Naive B cell (primary cell): ENCODE data around the gene TMEM108. TPM values are rescaled to one million over a fixed set of nuclear protein-coding genes. Genes with fewer than 3 reads are reported as not detected.
"Not testable (repeated sequence)": the region's sequence is repeated elsewhere in the genome, so short reads cannot be mapped to it uniquely, and the experiment has no call there.

Source experiments
- ATAC-seq, 2 donors: fragments of 150-1000 bp; cut with Tn5 transposase; 2 replicates each; pipeline ENCODE4 v1.10.0; 2021; ENCODE audit warnings: low read depth in 2 of 2, mild to moderate bottlenecking in 2 of 2, moderate library complexity in 2 of 2
- DNase-seq: peaks from one replicate; pipeline ENCODE4 v3.0.0; 2022
- H3K27ac Mint-ChIP-seq, 6 donors: one replicate each; pipeline ENCODE4 v1.8.0; 2020 to 2022; ENCODE audit warnings: mild to moderate bottlenecking in 6 of 6, mixed read lengths in 6 of 6, moderate library complexity in 5 of 6, inconsistent platforms in 2 of 6
- H3K27me3 Mint-ChIP-seq, 3 donors: one replicate each; pipeline ENCODE4 v1.8.0; 2021 to 2022; ENCODE audit warnings: mixed read lengths in 3 of 3, mild to moderate bottlenecking in 1 of 3
- H3K36me3 Mint-ChIP-seq, 2 donors: one replicate each; pipeline ENCODE4 v1.8.0; 2020 to 2022; ENCODE audit warnings: mixed read lengths in 2 of 2, inconsistent platforms in 1 of 2, mild to moderate bottlenecking in 1 of 2
- H3K4me1 Mint-ChIP-seq, 3 donors: one replicate each; pipeline ENCODE4 v1.8.0; 2020 to 2022; ENCODE audit warnings: mixed read lengths in 3 of 3, inconsistent platforms in 1 of 3, mild to moderate bottlenecking in 1 of 3, moderate library complexity in 1 of 3
- H3K4me3 Mint-ChIP-seq, 8 donors: one replicate each; pipeline ENCODE4 v1.8.0; 2020 to 2022; ENCODE audit warnings: mild to moderate bottlenecking in 8 of 8, mixed read lengths in 8 of 8, moderate library complexity in 8 of 8, inconsistent platforms in 2 of 8
- H3K9me3 Mint-ChIP-seq, 7 donors: one replicate each; pipeline ENCODE4 v1.8.0; 2020 to 2022; ENCODE audit warnings: mixed read lengths in 7 of 7, mild to moderate bottlenecking in 5 of 7, inconsistent platforms in 2 of 7, moderate library complexity in 1 of 7
- polyA plus RNA-seq, 6 donors: library from polyadenylated mRNA; unstranded; fragments of 300-500 nt; fragmentation: Illumina TruSeq; gene quantifications; one replicate each; pipeline ENCODE4 v1.2.3, GENCODE V29; 2021; ENCODE audit warnings: low read depth in 6 of 6

The TMEM108 gene
- polyA plus RNA-seq = not detected

DNA sequence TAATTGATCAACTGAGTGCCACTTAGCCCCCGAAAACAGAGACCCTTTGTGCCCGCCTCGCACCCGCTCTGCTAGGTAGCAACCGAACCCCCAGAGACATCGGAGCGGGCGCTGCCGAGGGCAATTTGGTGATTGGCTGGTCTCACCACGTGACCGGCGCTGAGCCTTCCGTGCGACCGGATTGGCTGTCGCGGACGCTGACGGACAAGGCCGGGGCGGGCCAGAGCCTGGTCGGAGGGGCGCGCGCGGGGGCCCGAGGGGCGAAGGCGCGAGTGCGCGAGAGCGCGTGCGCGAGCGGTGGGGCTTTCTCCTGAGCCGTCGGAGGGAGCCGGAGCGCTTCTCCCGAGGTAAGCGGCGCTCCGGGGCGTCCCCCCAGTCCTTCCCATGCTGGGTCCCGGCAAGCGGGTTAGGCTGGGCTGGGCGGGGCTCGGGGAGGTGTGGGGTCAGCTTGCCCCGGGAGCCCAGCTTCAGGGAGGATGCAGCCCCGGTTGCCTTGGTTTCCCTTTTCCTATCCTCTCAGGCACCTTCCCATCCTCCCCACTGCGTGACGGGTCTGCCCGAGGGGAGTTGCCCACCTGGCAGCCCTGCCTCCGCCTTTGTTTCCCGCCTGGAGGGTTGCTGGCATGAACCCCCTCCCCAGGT lies at the start of gene TMEM108:
TMEM108 (plus strand) TSS at position 303 of the 642 bp plus-strand sequence.
- Mint-ChIP-seq H3K27me3 (peaks cover 31 to 70% (median 67%) of the 10 kb centered on the region in 3 donors), H3K36me3 (no peaks in the 10 kb centered on the region), H3K4me1 (peaks cover 0 to 12% (median 4%) of the 10 kb centered on the region in 3 donors), H3K9me3 (peaks cover 0 to 7% (median 0%) of the 10 kb centered on the region in 7 donors), H3K4me3 (peak within 1 kb of the TSS; percentile 22 to 74 (median 42)), H3K27ac (no peak within 1 kb of the TSS)
- ATAC-seq (no peak), DNase-seq (no peak)

DNA sequence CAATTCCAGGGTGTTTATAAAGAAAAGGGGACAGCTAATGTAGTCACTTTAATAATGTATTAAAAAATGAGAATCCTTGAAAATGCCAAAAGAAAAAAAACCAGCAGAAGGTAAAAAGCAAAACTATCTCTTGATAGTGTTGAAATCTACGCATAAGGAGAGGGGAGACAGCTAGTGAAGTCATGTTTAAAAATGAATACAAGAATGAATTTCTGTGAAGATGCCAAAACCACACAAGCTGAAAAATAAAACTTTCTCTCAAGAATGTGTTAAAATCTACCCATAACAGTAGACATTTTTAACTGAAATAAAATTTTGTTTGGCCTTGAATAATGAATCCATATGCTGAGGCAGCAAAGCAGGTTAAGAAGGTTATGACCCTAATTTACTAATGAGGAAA lies 42.2 kb upstream of the TMEM108 start:
- H3K27ac Mint-ChIP-seq = no peak overlapping the region
- H3K4me1 Mint-ChIP-seq = no peaks in the 10 kb centered on the region
- no peak for ATAC-seq

GRCh38 chr3:132997404-132998185 lies 40.6 kb upstream of the TMEM108 start:
- ATAC-seq = no peak
- H3K4me1 Mint-ChIP-seq = no peaks in the 10 kb centered on the region
- peaks cover 0 to 6% (median 3%) of the 10 kb centered on the region in 7 donors for H3K9me3 Mint-ChIP-seq
- DNase-seq = no peak
- H3K27ac Mint-ChIP-seq = no peak overlapping the region
- H3K4me3 Mint-ChIP-seq = no peak overlapping the region
- peaks cover 0 to 4% (median 0%) of the 10 kb centered on the region in 3 donors for H3K27me3 Mint-ChIP-seq
- no peaks in the 10 kb centered on the region for H3K36me3 Mint-ChIP-seq

More for the DNA sequence above, 42.2 kb upstream of the TMEM108 start:
- Mint-ChIP-seq H3K4me3 (no peak overlapping the region), H3K36me3 (no peaks in the 10 kb centered on the region), H3K9me3 (peaks cover 0 to 6% (median 3%) of the 10 kb centered on the region in 7 donors), H3K27me3 (peaks cover 0 to 6% (median 4%) of the 10 kb centered on the region in 3 donors)
- no peak for DNase-seq

DNA sequence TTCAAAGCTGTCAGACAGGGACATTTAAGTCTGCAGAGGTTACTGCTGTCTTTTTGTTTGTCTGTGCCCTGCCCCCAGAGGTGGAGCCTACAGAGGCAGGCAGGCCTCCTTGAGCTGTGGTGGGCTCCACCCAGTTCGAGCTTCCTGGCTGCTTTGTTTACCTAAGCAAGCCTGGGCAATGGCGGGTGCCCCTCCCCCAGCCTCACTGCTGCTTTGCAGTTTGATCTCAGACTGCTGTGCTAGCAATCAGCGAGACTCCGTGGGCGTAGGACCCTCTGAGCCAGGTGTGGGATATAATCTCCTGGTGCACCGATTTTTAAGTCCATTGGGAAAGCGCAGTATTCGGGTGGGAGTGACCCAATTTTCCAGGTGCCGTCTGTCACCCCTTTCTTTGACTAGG lies 33.2 kb upstream of the TMEM108 start:
- H3K4me1 Mint-ChIP-seq, H3K4me3 Mint-ChIP-seq, DNase-seq, H3K27me3 Mint-ChIP-seq, ATAC-seq, H3K27ac Mint-ChIP-seq, H3K36me3 Mint-ChIP-seq: not testable (repeated sequence)
- H3K9me3 Mint-ChIP-seq = peaks cover 5 to 15% (median 7%) of the 10 kb centered on the region in 7 donors

GRCh38 chr3:133007601-133008000 lies 30.6 kb upstream of the TMEM108 start:
- H3K4me1 Mint-ChIP-seq = no peaks in the 10 kb centered on the region
- no peak overlapping the region for H3K27ac Mint-ChIP-seq
- peaks cover 0 to 10% (median 0%) of the 10 kb centered on the region in 3 donors for H3K27me3 Mint-ChIP-seq
- DNase-seq (no peak), ATAC-seq (no peak)
- no peak overlapping the region for H3K4me3 Mint-ChIP-seq
- H3K36me3 Mint-ChIP-seq = peaks cover 0 to 12% of the 10 kb centered on the region in 2 donors
- peaks cover 6 to 40% (median 23%) of the 10 kb centered on the region in 7 donors for H3K9me3 Mint-ChIP-seq

DNA sequence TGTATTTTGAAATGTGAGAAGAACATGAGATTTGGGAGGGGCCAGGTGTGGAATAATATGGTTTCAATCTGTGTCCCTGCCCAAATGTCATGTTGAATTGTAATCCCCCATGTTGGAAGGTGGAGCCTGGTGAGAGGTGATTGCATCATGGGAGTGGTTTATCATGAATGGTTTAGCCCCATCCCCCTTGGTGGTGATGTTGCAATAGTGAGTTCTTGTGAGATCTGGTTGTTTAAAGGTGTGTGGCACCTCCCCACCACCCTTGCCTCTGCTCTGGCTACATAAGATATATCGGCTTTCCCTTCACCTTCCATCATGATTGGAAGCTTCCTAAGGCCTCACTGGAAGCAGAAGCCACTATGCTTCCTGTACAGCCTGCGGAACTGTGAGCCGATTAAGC lies 23.9 kb upstream of the TMEM108 start:
- Mint-ChIP-seq H3K9me3 (peaks cover 9 to 37% (median 25%) of the 10 kb centered on the region in 7 donors), H3K36me3 (peaks cover 0 to 12% of the 10 kb centered on the region in 2 donors), H3K27ac (no peak overlapping the region), H3K4me1 (no peaks in the 10 kb centered on the region), H3K4me3 (no peak overlapping the region), H3K27me3 (peaks cover 0 to 20% (median 19%) of the 10 kb centered on the region in 3 donors)
- DNase-seq (no peak), ATAC-seq (no peak)

DNA sequence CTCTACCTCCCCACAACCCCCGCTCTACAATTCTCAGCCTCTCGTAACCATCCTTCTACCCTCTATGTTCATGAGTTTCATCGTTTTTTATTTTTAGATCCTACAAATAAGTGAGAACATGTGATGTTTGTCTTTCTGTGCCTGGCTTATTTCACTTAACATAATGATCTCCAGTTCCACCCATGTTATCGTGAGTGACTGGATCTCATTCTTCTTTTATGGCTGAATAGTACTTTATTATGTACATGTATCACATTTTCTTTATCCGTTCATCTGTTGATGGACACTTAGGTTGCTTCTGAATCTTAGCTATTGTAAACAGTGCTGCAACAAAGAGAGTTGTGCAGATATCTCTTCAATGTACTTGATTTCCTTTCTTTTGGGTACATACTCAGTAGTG lies 22.6 kb upstream of the TMEM108 start:
- not testable (repeated sequence) for H3K4me3 Mint-ChIP-seq, ATAC-seq, H3K4me1 Mint-ChIP-seq, DNase-seq
- H3K27ac Mint-ChIP-seq = peak overlapping the region in 1 of 6 donors; percentile 3
- H3K27me3 Mint-ChIP-seq = peaks cover 0 to 19% (median 19%) of the 10 kb centered on the region in 3 donors
- H3K36me3 Mint-ChIP-seq = peaks cover 0 to 10% of the 10 kb centered on the region in 2 donors
- peaks cover 4 to 28% (median 16%) of the 10 kb centered on the region in 7 donors for H3K9me3 Mint-ChIP-seq

GRCh38 chr3:133016838-133017309 lies 21.3 kb upstream of the TMEM108 start:
- ATAC-seq (no peak), DNase-seq (no peak)
- H3K4me3 Mint-ChIP-seq = no peak overlapping the region
- H3K9me3 Mint-ChIP-seq = peaks cover 4 to 19% (median 8%) of the 10 kb centered on the region in 7 donors
- no peaks in the 10 kb centered on the region for H3K4me1 Mint-ChIP-seq
- no peaks in the 10 kb centered on the region for H3K36me3 Mint-ChIP-seq
- peaks cover 0 to 25% (median 19%) of the 10 kb centered on the region in 3 donors for H3K27me3 Mint-ChIP-seq
- H3K27ac Mint-ChIP-seq = no peak overlapping the region

- Mint-ChIP-seq H3K9me3 (peaks cover 0 to 10% (median 0%) of the 10 kb centered on the region in 7 donors), H3K4me1 (no peaks in the 10 kb centered on the region), H3K36me3 (no peaks in the 10 kb centered on the region), H3K27ac (no peak overlapping the region), H3K27me3 (peaks cover 0 to 24% (median 19%) of the 10 kb centered on the region in 3 donors), H3K4me3 (no peak overlapping the region)
- DNase-seq (no peak), ATAC-seq (no peak)
Observed at GRCh38 chr3:133018921-133019320, 19.3 kb upstream of the TMEM108 start.

DNA sequence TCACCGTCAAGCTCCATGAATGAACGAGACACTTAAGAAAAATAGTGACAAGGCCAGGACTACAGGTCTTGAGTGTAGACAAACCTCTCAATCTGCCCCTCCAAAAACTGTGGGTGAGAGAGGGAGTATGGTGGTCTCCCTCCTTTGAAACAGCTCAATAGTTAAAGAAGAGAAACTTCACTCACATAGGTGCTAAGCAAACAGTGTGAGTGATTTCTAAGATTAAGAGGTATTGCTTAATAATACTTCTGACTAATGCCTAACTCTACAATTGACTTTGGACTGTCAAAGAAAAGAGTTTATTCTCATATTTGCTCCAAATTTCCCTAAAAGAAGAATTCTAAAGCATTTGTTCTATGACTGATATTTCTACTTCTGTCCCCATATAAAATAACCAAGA lies 17.0 kb upstream of the TMEM108 start:
- Mint-ChIP-seq H3K4me3 (no peak overlapping the region), H3K27ac (no peak overlapping the region), H3K36me3 (no peaks in the 10 kb centered on the region), H3K9me3 (peaks cover 0 to 7% (median 0%) of the 10 kb centered on the region in 7 donors), H3K4me1 (no peaks in the 10 kb centered on the region), H3K27me3 (peaks cover 0 to 28% (median 19%) of the 10 kb centered on the region in 3 donors)
- DNase-seq (no peak), ATAC-seq (no peak)

DNA sequence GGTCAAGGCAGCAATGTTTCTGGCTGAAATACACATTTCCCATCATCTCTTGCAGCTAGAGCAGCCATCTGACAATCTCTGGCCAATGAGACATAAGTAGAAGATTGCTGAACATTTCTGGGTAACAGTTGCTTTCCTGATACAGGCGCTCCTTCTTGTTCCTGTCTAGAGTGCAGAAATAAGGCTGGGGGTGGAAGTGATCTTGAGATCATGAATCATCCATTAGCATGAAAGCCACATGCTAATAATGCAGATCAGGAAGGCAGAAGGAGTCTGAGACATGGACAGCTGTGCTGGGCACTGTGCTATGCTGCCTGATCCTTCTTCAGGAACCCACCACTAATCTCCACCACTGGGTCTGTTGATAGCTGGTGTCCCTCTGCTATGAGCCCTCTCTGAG lies 14.8 kb upstream of the TMEM108 start:
- no peak for DNase-seq
- H3K36me3 Mint-ChIP-seq = no peaks in the 10 kb centered on the region
- H3K4me3 Mint-ChIP-seq = no peak overlapping the region
- H3K27me3 Mint-ChIP-seq = peaks cover 4 to 28% (median 18%) of the 10 kb centered on the region in 3 donors
- H3K9me3 Mint-ChIP-seq = peaks cover 0 to 4% (median 0%) of the 10 kb centered on the region in 7 donors
- no peak for ATAC-seq
- no peaks in the 10 kb centered on the region for H3K4me1 Mint-ChIP-seq
- H3K27ac Mint-ChIP-seq = no peak overlapping the region

GRCh38 chr3:133025546-133025945 lies 12.6 kb upstream of the TMEM108 start:
- Mint-ChIP-seq H3K36me3 (no peaks in the 10 kb centered on the region), H3K4me1 (no peaks in the 10 kb centered on the region), H3K4me3 (no peak overlapping the region), H3K27ac (no peak overlapping the region), H3K27me3 (peaks cover 8 to 31% (median 12%) of the 10 kb centered on the region in 3 donors), H3K9me3 (no peaks in the 10 kb centered on the region)
- DNase-seq = no peak
- ATAC-seq = no peak

DNA sequence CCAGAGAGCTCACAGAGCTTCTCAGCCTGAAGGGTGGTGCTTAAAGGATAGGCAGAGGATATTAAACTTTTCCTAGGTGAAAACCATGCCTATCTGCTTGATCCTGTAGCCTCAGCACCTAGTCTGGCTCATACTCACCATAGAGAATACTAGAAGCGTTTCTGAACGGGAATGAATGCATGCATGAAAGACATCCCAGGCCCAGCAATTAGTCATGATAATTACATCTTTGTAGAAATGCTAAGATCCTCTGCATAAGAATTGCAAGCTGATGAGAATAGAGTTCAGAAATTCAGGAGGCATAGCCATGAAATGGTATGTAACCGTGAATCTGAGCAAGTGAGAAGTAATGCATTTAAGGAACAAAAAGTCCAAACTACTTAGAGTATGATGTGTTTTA lies 5.9 kb upstream of the TMEM108 start:
- no peaks in the 10 kb centered on the region for H3K36me3 Mint-ChIP-seq
- H3K4me1 Mint-ChIP-seq = peaks cover 0 to under 1% (median 0%) of the 10 kb centered on the region in 3 donors
- ATAC-seq = no peak
- no peak overlapping the region for H3K27ac Mint-ChIP-seq
- peaks cover 34 to 58% (median 42%) of the 10 kb centered on the region in 3 donors for H3K27me3 Mint-ChIP-seq
- no peak for DNase-seq
- no peak overlapping the region for H3K4me3 Mint-ChIP-seq
- peaks cover 0 to 2% (median 0%) of the 10 kb centered on the region in 7 donors for H3K9me3 Mint-ChIP-seq
